COLO668 (cell line): ENCODE measurements around the gene PTPRE.
"Not testable (repeated sequence)": the region's sequence is repeated elsewhere in the genome, so short reads cannot be mapped to it uniquely, and the experiment has no call there.

Experiments used
- DNase-seq: peaks from one replicate; lab custom pipeline; 2025; ENCODE audit not compliant: unreplicated experiment; lab: John Stamatoyannopoulos, UW

The PTPRE gene

DNA sequence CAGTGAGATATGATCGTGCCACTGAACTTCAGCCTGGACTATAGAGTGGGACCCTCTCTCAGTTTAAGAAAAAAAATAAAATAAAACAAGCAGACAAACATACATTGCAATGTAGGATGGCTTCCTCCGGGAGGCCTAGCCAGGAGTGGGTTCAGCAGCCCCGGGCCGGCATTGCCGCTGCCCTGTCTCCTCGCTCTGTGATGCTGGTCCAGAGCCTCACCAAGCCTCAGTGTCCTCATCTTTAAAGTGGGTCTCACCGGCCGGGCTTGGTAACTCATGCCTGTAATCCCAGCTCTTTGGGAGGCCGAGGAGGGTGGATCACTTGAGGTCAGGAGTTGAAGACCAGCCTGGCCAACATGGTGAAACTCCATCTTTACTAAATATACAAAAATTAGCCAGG lies 71.6 kb downstream of the PTPRE start:
- no peak for DNase-seq

DNA sequence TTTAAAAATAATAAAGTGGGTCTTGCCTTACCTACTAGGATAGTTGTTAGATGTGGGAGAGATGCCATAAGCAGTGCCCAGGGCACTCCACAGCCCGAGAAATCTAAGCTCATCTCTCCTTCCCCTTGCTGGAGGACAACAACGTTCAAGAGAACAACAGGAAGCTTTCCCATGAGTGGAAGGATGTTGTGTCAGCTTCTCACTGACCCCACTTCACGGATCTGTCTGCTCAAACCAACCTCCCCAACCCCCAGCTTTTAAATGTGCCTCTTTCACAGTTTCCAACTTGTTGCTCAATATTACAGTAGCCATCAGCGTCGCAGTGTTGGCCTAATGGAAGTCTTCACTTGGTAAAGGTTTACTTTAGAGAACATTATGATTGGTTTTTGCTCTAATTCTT lies 72.1 kb downstream of the PTPRE start:
- DNase-seq = no peak

DNA sequence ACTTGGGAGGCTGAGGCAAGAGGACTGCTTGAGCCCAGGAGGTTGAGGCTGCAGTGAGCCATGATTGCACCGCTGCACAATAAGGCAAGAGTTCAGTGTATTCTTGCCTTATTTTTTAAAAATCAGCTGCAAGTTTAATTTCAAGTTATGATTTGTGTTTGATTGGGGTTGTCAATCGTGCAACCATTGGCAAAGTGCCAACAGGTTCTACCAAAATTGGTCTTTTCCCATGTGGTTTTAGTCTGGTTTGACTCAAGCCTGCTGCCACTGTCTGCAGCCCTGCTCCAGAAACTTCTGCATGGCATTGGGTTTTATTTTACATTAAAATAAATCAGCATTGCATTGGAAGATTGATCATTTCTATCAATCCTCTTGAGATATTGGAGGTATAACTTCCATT lies 72.7 kb downstream of the PTPRE start:
- DNase-seq = no peak

DNA sequence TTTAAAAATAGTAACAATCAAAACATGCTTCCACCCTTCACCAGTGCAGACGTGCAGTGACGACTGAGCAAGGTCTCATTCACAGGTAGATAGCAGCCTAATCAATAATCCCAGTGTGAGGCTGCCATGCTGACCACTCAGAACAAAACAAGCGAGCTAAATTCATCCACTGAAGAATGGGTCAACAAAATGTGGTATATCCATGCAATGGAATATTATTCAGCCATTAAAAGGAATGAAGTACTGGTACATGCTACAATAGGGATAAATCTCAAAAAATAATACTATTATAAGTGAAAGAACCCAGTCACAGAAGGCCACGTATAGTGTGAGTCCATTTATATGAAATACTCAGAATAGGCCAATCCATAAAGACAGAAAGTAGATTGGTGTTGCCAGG lies 74.0 kb downstream of the PTPRE start:
- DNase-seq = no peak

DNA sequence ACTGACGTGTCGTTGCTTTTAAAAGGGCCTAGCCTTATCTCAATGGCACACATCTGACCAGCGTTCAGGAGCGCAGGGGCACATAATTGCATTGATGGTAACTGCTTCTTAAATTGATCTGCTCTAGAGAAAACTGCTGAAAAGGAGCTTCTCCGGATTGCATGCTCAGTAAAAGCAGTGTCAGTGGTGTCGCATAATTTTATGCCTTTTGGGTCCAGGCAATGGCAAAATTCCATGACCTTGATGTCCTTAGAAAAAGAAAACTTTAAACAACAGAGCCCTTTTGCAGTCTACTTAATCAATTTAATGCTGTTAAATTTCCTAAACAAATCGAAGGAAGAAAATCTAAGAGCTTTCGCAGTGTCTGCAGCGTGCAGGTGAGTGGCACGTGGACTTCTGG lies 75.7 kb downstream of the PTPRE start:
- DNase-seq = no peak

DNA sequence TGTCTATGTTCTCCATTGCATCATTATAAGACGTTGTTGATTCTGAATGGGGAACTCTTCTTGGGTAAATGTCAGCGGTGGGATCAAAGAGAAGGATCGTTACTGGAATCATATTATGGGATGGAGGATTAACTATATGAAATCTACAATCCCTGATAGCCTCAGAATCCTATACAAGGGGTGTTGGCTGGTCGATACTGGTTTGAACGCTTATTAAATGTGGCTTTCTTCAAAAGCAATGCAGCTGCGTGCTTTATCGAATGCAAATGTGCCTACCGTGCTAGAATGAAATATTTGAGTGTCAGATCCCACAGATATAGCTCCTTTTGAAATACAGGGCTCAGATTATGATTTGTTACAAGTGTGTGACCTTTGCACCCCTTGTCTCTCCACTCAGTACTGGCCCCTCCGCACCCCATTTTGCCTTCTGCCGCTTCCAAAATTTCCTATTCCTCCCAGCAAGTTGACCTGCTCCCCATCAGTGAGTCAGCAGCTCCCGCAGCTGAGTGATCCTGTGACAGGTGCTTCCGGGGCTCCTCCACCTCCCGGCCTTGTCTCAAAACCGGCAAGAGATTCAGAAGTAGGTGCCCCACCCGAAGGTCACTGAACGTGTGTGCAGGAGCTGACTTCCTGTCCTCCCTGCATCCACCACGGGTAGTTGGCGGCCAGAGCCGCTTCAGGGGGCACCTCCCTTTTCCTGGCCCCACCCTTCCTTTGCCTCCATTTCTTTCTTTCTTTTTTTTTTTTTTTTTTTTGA lies 76.6 kb downstream of the PTPRE start:
- no peak for DNase-seq

DNA sequence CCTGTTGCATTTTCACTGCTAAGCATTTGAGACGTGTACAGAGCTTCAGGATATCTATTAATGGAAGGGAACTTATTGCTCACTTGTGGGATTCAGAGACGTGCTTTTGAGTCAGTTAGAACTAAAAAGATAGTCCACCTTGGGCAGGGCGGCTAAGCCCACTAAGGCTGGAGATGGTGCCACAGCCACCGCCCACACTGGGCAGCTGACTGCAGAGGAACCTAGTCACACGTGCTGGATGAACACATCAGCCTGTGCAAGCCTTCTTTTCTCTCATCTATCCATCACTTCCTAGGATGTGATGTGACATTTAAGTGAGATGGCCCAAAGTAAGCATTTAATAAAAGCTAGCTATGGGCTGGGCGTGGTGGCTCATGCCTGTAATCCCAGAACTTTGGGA lies 78.0 kb downstream of the PTPRE start:
- DNase-seq = no peak

DNA sequence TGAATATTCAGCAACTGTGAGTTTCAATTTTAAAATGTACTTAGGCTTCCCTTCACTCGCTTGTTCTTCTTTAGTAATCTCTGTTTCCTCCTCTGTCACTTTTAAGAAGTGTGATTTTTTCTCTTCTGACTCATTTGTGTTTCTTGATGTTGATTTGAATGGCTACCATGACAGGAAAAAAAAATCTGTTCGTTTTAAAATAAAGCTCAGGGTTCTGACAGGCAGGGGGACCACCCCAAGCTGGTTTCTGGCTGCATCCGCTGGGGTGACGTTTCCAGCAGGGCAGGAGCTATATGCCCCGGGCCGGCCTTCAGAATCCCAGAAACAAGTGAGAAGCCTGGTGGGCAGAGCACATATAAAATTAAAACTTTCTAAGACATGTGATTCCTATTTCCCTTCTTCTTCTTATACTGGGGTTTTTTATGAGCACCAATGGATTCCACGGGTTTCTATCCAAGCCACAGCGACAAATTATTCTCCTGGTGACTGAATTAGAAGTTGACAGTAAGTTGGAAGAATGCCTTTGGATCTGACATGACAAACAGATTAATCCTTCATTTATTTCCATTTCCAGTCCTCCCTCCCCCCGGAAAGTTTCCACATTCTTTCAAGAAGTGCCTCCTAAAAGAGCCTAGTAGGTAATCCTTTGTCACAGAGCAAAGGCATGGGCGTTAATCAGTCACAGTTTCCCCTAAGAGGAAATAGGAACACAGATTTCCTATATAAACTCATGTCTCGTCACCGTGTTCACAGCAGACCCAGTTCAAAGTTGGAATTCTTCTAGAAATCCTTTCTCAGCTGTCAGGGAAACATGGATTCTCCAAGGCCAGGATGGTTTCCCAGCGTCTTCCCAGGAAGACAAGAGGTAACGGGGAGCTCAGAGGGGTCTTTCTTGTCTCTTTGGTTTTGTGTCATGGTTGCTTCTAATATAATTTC lies 79.9 kb downstream of the PTPRE start:
- DNase-seq = no peak

DNA sequence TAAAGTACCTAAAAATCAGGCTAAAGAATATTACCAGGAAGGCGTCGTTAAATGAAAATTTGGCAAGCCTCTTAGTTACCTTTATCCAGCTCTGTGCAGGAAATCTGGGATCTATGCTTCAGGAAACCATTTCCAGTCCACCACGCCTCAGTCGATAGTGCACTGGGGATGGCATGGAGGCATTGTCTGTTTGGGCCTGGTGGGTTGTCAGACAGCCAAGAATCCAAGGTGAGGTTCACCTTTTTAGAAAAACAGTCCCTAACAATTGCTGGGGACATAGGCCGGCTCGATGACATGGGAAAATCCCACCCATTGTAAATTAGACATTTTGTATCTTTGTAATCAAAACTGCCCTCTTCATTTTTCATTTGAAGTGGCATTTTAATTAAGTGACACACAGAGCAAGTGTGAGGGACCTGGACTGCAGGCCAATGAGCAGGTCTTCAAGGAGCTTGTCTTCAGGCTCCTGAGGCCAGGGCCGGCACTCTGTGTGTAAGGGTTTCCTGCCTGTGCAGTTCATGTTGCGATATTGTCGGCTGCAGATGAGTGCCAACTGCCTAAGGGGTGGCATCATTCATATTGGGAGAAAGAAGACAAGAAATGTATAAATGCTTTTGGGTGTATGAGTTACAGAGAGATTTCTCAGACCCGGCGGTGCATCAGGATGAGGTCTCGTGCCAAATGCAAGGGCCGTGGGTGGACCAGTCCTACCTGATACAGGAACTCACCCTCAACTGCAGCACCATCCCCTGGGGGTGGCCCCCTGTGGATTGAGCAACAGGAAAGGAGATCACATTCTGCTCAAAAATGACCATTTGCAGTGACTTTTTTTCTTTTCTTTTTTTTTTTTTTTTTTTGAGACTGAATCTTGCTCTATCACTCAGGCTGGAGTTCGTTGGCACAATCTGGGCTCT lies 80.8 kb downstream of the PTPRE start:
- no peak for DNase-seq

DNA sequence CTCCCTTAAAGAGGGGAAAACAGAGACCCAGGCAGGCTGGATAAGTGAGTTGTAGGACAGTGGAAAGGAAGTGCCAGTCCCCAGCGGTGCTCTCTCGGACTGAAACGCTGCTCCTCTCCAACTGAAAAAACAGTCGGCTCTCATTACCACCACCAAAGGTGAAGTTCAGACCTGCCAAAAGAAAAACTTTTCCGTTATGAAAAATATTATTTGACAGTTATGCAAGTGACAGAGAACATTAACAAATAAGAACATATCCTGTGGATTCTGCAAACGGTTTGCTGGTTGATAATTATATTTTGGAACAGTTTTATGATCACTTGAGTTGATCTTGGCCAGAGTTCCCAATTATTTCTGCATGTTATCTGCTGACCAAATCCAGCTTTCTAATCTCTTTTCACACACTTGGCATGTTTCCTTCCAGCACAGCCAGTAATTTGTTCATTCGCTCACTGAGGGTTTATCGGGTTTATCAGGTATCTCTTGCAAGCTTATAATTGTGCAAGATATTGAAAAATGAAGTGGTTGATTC lies 82.6 kb downstream of the PTPRE start:
- no peak for DNase-seq

DNA sequence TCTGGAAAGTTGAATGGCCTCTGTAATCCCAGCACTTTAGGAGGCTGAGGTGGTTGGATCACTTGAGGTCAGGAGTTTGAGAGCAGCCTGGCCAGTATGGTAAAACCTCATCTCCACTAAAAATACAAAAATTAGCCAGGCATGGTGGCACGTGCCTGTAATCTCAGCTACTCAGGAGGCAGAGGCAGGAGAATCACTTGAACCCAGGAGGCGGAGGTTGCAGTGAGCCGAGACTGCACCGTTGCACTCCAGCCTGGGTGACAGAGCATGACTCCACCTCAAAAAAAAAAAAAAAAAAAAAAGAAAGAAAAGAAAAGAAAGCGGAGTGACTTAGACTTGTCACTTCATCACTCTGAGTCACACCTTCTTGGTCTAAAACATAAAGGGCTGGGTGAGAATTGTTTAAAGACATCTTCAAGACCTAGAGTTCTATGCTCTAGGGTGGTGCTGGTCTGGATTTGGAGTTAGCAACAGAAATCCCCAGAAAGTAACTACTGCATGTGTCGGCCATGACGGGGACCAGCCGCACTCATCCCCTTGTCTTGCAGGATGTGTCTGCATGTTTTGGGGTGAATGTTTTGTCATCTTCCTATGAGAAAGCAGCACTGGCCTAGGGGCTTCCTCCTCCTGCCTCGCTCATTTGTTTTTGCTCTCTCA lies 83.4 kb downstream of the PTPRE start:
- DNase-seq = not testable (repeated sequence)

DNA sequence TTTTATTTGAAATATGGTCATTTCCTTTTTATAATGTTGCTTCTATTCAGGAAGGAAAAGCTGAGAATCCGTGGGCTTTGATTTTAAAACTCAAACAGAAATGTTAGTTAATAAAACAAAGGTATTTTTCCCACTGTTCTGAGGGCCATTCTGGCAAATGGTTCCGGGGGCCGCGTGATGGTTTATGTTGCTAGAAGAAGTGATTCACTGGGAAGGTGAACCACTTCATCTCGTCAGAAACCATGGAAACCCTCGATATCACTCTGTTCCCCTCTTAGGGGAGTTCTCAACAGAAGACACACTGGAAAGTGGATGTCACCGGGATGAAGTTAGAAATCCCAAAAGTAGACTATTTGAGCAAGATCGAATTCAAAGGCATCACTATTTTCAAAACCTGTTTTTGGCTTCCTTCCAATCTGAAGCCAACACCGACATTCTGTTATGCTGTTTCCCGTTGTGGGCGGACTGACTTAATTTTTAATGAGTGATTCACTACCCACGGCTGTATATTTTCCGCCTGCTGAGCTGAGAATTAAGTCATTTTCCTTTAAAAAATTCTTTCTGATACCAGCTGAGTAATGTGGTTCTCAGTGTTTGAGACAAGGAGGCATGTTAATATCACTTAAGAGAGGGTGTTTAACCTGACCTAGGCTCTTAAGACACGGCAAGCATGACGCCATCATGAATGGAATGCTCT lies 84.1 kb downstream of the PTPRE start:
- no peak for DNase-seq

DNA sequence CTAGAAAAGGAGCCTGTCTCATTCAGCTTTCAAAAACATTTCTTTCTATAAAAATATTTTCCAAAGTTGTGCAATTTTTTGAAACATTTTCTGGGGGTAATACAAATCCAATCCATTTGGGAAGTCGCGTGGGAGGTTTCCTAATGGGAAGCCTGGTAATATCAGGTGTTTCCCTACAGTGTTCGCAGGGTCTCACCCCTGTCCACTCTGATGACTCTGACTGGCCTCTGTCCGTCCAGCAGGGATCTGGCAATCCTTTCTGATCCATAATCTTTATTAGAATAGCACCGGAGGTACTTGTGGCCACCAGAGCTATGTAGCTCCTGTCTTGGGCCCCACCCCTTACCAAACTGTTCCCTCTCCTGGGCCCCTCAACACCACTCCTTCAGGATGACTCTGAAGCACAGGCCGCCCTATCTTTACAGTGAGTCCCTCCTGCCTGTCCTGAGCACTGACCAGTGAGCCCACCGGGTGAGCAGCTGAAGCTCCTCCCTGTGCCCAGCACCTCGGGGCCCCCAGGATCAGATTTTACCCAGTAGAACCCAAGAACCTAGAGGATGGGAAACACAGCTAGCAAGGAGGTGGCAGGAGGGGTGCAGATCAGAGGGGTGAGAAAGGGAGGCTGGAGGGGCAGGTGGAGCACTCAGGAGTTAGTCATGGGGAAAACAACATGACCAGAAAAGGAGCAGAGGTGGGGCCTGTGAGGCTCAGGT lies 84.8 kb downstream of the PTPRE start:
- no peak for DNase-seq

DNA sequence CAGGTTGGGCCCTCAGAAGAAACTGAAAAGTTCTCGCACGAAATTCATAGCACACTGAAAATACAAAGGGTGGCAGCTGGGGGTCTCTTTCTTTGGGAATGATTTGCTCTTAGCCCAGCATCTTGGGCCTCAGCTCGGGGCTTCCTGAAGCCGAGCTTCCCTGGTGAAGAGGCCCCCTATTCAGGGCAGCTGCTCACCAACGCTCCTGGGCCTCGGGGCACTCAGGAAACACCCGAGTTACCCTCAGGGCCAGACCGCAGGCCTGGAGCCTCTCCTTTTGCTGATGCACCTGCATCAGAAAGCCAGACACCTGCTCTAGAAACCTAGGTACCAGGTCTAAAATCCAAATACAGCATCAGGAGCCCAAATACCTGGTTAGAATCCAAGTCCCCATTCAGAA lies 85.5 kb downstream of the PTPRE start:
- no peak for DNase-seq

DNA sequence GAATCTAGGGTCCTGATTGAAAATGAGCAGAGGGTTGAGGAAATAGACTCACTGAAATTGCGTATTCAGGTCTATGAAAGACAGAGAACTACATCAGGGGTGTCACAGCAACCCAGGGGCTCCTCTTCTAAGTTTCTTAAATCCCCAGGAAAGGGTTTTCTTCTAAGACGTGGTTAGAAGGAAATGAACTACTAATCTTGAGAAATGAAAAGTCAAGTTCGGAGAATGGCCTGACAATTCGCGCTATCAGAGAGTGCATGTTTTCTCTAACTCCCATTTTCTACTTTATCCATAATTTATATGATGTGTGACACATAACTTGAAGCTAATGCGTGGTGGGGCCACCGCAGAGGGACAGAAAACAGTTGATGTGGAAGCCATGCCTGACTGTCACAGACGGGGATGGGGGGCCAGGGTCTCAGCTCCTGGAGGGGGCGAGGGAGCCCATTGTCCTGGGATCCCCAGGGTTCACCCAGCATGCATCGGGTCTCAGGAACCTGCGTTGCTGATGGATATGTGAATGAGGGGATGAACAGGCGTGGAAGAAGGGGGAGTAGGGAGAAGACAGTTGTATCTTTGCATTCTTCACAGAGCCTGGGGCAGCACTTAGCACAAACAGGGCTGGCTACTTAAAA lies 86.3 kb downstream of the PTPRE start:
- no peak for DNase-seq

DNA sequence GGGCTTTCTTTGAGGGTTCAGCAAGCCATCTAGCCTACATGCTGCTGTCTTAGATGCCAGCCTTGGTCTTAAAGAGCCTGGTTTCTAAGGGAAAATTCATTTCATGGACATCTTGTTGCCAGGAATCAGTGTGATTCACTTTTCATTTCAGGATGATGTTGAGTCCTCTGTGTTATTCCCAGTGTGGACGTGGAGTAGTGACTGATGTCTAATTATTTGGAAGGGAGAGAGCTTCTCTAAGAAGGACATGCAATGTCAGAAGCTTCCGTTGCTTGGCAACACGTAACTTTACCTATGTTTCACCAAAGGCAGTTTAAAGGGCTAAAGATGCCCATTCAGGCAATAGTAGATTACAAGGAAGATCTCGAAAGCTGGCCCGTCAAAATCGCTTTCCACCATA lies 89.0 kb downstream of the PTPRE start:
- DNase-seq = no peak

DNA sequence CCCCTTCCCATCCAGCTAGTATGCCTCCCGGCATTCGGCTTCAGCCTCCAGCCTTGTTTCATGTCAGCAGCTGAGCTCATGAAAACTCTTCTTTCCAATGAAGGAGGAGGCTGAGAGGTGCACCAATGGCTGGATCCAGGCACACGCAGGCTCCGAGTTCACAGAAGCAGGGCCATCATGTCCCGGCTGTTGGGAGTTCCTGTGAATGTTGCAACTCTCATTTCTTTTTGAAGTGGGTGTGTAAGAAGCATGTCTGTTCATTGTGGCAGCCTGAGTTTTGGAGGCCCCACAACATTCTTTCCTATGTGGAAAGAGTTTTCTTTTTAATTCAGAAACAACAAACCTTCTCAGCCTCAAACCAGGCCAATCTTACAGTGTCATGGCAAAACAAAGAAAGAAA lies 89.7 kb downstream of the PTPRE start:
- no peak for DNase-seq

DNA sequence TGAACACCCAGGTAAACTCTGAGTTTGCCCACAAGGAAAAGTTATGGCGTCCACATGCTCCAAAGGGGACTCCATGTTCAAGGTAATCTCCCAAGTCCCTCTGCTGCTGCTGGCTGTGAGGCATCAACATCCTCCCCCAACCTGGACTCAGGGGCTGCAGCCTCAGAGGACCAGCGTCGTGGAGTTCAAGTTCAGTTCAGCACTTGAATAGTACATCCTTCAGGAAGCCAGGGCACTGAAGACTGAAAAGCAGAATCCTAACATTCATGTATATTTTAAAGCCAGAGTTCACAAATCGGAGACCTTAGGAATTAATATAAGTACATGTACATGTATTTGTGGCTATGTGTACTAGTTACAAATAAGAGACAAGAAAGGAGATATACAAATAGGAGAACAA lies 90.4 kb downstream of the PTPRE start:
- no peak for DNase-seq

DNA sequence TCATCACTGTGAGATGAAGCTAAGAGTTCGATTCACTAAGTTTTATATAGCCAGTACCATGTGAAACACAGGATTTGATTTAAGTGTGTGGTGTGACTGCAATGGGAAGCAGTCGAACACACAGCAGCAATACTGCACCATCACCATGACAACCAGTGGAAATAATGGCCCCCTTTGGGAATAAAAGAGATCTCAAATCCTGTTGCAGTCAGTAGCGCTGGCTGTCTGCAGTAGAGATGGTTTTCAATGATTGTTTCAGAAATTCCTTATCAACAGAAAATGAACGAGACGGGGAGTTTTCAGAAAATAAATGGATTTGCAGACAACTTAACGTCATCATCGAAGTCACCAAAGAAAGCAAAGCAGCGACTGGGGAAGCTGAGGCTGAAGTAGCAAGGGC lies 91.0 kb downstream of the PTPRE start:
- DNase-seq = no peak
